Heart left ventricle (tissue), 16 donors: ENCODE measurements around the gene RABGAP1. TPM values are rescaled to one million over a fixed set of nuclear protein-coding genes. Genes with fewer than 3 reads are reported as not detected.

Experiments
- ATAC-seq, 4 donors: fragments of 200-7000 bp; cut with Tn5 transposase; one replicate each; pipeline ENCODE4 v1.9.1; 2020 to 2022; ENCODE audit warnings: moderate library complexity in 4 of 4, mild to moderate bottlenecking in 3 of 4, moderate number of reproducible peaks in 1 of 4
- DNase-seq, 5 donors: peaks; one replicate each; pipeline ENCODE4 v3.0.0-alpha.2; 2020
- H3K27ac ChIP-seq, 12 donors: fragments of 200-600 bp; sonication (generic) in 4 of 12; one replicate each; pipeline versions ENCODE4 v1.5.0 to v1.8.0; 2016 to 2022; ENCODE audit warnings: mild to moderate bottlenecking in 2 of 12
- H3K27me3 ChIP-seq, 9 donors: fragments of 200-600 bp; sonication (generic) in 2 of 9; one replicate each; pipeline versions ENCODE4 v1.5.1 to v1.8.0; 2016 to 2022; ENCODE audit warnings: mild to moderate bottlenecking in 3 of 9
- H3K36me3 ChIP-seq, 9 donors: fragments of 200-600 bp; sonication (generic) in 2 of 9; one replicate each; pipeline versions ENCODE4 v1.5.0 to v1.8.0; 2018 to 2022; ENCODE audit warnings: mild to moderate bottlenecking in 2 of 9
- H3K4me1 ChIP-seq, 12 donors: fragments of 200-600 bp; sonication (generic) in 4 of 12; one replicate each; pipeline versions ENCODE4 v1.5.0 to v1.8.0; 2016 to 2022; ENCODE audit warnings: mild to moderate bottlenecking in 3 of 12
- H3K4me3 ChIP-seq, 12 donors: fragments of 200-600 bp; sonication (generic) in 4 of 12; one replicate each; pipeline versions ENCODE4 v1.5.0 to v1.8.0; 2017 to 2022; ENCODE audit warnings: mild to moderate bottlenecking in 9 of 12, moderate library complexity in 4 of 12
- H3K9me3 ChIP-seq, 12 donors: fragments of 200-600 bp; sonication (generic) in 4 of 12; one replicate each; pipeline versions ENCODE4 v1.5.0 to v1.8.0; 2016 to 2022; ENCODE audit warnings: mild to moderate bottlenecking in 1 of 12
- POLR2A ChIP-seq, 2 donors: fragments of 450-650 bp; IDR thresholded peaks; one replicate each; pipeline ENCODE4 v1.6.1; 2017; ENCODE audit warnings: antibody characterized with exemption in 2 of 2, mild to moderate bottlenecking in 2 of 2, moderate library complexity in 2 of 2
- WGBS, 4 donors: extraction: QIAGEN DNeasy Blood & Tissue Kit in 2 of 4; methylation state at CpG; one replicate each; pipeline versions ENCODE4 v1.1.5 to v1.1.7; 2013 to 2018; 5-methylcytosine and 5-hydroxymethylcytosine counted together
- intact Hi-C, 10 donors: fragments of 100-400 bp; cut with DNase I; formaldehyde crosslinking; loops; one replicate each; pipeline versions ENCODE4 v1.11.1 to v1.14.2; 2022
- polyA plus RNA-seq, 2 donors: library from polyadenylated mRNA; stranded (reverse); fragments of 200-250 nt; gene quantifications; one replicate each; pipeline ENCODE4 v1.2.3, GENCODE V29; 2013
- total RNA-seq, 9 donors: library from RNA; depleted of rRNA in 2 of 9; stranded (reverse); fragments of >200 nt in 2 of 9; fragmentation: NEBNext Ultra II Directional in 3 of 9; extraction: Animal tissue kit (Norgen Biotek cat#: 25700) in 3 of 9; gene quantifications; one replicate each; pipeline versions ENCODE4 v1.1.0 to v1.2.4, GENCODE V29; 2016 to 2023
- TF ChIP-seq, protein P1 (sequence below), 12 donors: fragments of 200-600 bp; sonication (generic) in 4 of 12; IDR thresholded peaks; one replicate each; pipeline versions ENCODE4 v1.5.0 to v1.8.0; 2018 to 2022; ENCODE audit warnings: antibody characterized with exemption in 12 of 12, mild to moderate bottlenecking in 5 of 12
- donor health status: ischemic (EF 13 %, LVEDD 7.1; RV severe dilation, severe dysfunction).
- donor health status: healthy with polysubstance abuse.
- donor health status: DM: no; HTN: yes; CAD: no.
- donor health status: DM: no; HTN: no; CAD: no.
- donor health status: ischemic (EF 25% LVEDD 6.9; RV normal size, moderate dysfunction).
- donor health status: ischemic (EF 25% LVEDD 5.7; RV mildly dilated, moderate dysfunction).
- donor health status: healthy.
- donor health status: DM: yes; HTN: yes; CAD: no.
- donor health status: ischemic (EF 35%, LVEDD 5.7; RV mildly dilated, moderate dysfunction).
- donor health status: nonischemic (EF 11% LVEDD 7.7; RV severe dilation, severe dysfunction).
- donor health status: DM: yes; HTN: yes; CAD: no.
- donor health status: PGD.
- donor health status: ischemic (EF 29% LVEDD 5.4; RV normal size, mild dysfunction).
- donor health status: nonischemic (EF 23%, LVEDD 6.1; RV moderate dilation, normal function).

RABGAP1 gene
- total and polyA plus RNA-seq, 11 donors = 11.8 to 62.2 (median 43.3) TPM

GRCh38 chr9:123132696-123133095 is 191.9 kb downstream of the RABGAP1 start:
- no peaks in the 10 kb centered on the region for H3K9me3 ChIP-seq
- DNase-seq (no peak), ATAC-seq (no peak)
- H3K4me1 ChIP-seq = no peaks in the 10 kb centered on the region
- H3K36me3 ChIP-seq = peaks cover 0 to 46% (median 8%) of the 10 kb centered on the region in 9 donors
- TF ChIP-seq, protein P1, sequence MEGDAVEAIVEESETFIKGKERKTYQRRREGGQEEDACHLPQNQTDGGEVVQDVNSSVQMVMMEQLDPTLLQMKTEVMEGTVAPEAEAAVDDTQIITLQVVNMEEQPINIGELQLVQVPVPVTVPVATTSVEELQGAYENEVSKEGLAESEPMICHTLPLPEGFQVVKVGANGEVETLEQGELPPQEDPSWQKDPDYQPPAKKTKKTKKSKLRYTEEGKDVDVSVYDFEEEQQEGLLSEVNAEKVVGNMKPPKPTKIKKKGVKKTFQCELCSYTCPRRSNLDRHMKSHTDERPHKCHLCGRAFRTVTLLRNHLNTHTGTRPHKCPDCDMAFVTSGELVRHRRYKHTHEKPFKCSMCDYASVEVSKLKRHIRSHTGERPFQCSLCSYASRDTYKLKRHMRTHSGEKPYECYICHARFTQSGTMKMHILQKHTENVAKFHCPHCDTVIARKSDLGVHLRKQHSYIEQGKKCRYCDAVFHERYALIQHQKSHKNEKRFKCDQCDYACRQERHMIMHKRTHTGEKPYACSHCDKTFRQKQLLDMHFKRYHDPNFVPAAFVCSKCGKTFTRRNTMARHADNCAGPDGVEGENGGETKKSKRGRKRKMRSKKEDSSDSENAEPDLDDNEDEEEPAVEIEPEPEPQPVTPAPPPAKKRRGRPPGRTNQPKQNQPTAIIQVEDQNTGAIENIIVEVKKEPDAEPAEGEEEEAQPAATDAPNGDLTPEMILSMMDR (IDR thresholded peaks at IDR 0.05) = no peak
- TF ChIP-seq POLR2A (IDR thresholded peaks at IDR 0.05) = no peak
- 92 to 94% (median 94%) methylated on average over 6 of the region's 6 CpGs for WGBS, 4 donors
- H3K4me3 ChIP-seq = no peak overlapping the region
- H3K27me3 ChIP-seq = no peaks in the 10 kb centered on the region
- H3K27ac ChIP-seq = no peak overlapping the region
- intact Hi-C loops = loop anchor here in 1 of 10 donors (10.0 kb wide), 1 partner anchor 52 kb away; no protein-coding TSS in a partner anchor

- DNase-seq (no peak), ATAC-seq (no peak)
- no peak overlapping the region for H3K27ac ChIP-seq
- WGBS, 4 donors = 91 to 94% (median 92%) methylated on average over 5 of the region's 5 CpGs
- TF ChIP-seq, protein P1 (IDR thresholded peaks at IDR 0.05) = no peak
- TF ChIP-seq POLR2A (IDR thresholded peaks at IDR 0.05) = no peak
- H3K36me3 ChIP-seq = peaks cover 0 to 40% (median 6%) of the 10 kb centered on the region in 9 donors
- no peaks in the 10 kb centered on the region for H3K9me3 ChIP-seq
- no peaks in the 10 kb centered on the region for H3K27me3 ChIP-seq
- intact Hi-C loops = loop anchor here in 1 of 10 donors (10.0 kb wide), 1 partner anchor 49 kb away; no protein-coding TSS in a partner anchor
- no peaks in the 10 kb centered on the region for H3K4me1 ChIP-seq
- H3K4me3 ChIP-seq = no peak overlapping the region
Observed at GRCh38 chr9:123135430-123135829, 194.6 kb downstream of the RABGAP1 start.

- WGBS, 4 donors = 86 to 94% (median 90%) methylated on average over 2 of the region's 2 CpGs
- no peaks in the 10 kb centered on the region for H3K27me3 ChIP-seq
- peaks cover 0 to 18% (median 6%) of the 10 kb centered on the region in 9 donors for H3K36me3 ChIP-seq
- H3K27ac ChIP-seq = no peak overlapping the region
- ATAC-seq (no peak), DNase-seq (no peak)
- H3K4me1 ChIP-seq = no peaks in the 10 kb centered on the region
- no peak overlapping the region for H3K4me3 ChIP-seq
- no peak for TF ChIP-seq POLR2A (IDR thresholded peaks at IDR 0.05)
- TF ChIP-seq, protein P1 (IDR thresholded peaks at IDR 0.05) = no peak
- H3K9me3 ChIP-seq = no peaks in the 10 kb centered on the region
- intact Hi-C loops = loop anchor here in 1 of 10 donors (10.0 kb wide), 1 partner anchor 47 kb away; no protein-coding TSS in a partner anchor
Observed at GRCh38 chr9:123138163-123138562, 197.3 kb downstream of the RABGAP1 start.

- Histone ChIP-seq H3K27me3 (no peaks in the 10 kb centered on the region), H3K27ac (no peak overlapping the region), H3K4me1 (no peaks in the 10 kb centered on the region), H3K4me3 (no peak overlapping the region), H3K9me3 (peaks cover 0 to 4% (median 0%) of the 10 kb centered on the region in 12 donors), H3K36me3 (peaks cover 0 to 19% (median 0%) of the 10 kb centered on the region in 9 donors)
- WGBS, 4 donors = 55 to 68% (median 61%) methylated on average over 1 of the region's 1 CpG
- no peak for ATAC-seq
- intact Hi-C loops = no loop called here
- no peak for TF ChIP-seq POLR2A (IDR thresholded peaks at IDR 0.05)
- no peak for DNase-seq
Observed at GRCh38 chr9:123149067-123149466, 208.2 kb downstream of the RABGAP1 start.
